K562 (cell line): ENCODE measurements around the gene PLRG1. TPM values are rescaled to one million over a fixed set of nuclear protein-coding genes. Genes with fewer than 3 reads are reported as not detected.

Experiments
- ARID2 ChIP-seq: fragments of 450-650 bp; IDR thresholded peaks from 2 replicates; pipeline ENCODE4 v1.6.1; 2017; ENCODE audit warnings: antibody characterized with exemption, mild to moderate bottlenecking
- NR2C1 ChIP-seq, 2 experiments: fragments of 450-650 bp; IDR thresholded peaks; 2 replicates each; pipeline ENCODE4 v1.6.1; 2017; ENCODE audit warnings: mild to moderate bottlenecking in 2 of 2, antibody characterized with exemption in 1 of 2, inconsistent platforms in 1 of 2, missing compliant biosample characterization in 1 of 2, missing genetic modification characterization in 1 of 2
- SIX5 ChIP-seq, 2 experiments: IDR thresholded peaks; 2 replicates each; pipeline ENCODE4 v1.6.1; 2011; ENCODE audit warnings: low read length in 2 of 2, borderline replicate concordance in 1 of 2, low read depth in 1 of 2, mild to moderate bottlenecking in 1 of 2, moderate library complexity in 1 of 2; ENCODE audit not compliant: insufficient read depth in 1 of 2
- SNRNP70 ChIP-seq: fragments of 200-400 bp; formaldehyde crosslinking; optimal IDR thresholded peaks from 2 replicates; pipeline ENCODE3; 2017; ENCODE audit warnings: low read depth, low read length
- SRSF9 ChIP-seq: fragments of 200-400 bp; formaldehyde crosslinking; IDR thresholded peaks from 2 replicates; pipeline ENCODE4 v1.6.1; 2017; ENCODE audit warnings: low read depth, low read length, borderline replicate concordance
- USF2 ChIP-seq: sonication (generic); formaldehyde crosslinking; IDR thresholded peaks from 2 replicates; pipeline ENCODE4 v1.5.0; 2020; ENCODE audit warnings: missing genetic modification reagents
- ZNF408 ChIP-seq: fragments of 250-450 bp; sonication (Bioruptor Pico); IDR thresholded peaks from 2 replicates; pipeline ENCODE4 v1.4.0; 2020; ENCODE audit warnings: low read depth, mild to moderate bottlenecking, moderate library complexity
- polyA plus RNA-seq, 8 experiments: library from polyadenylated mRNA; depleted of rRNA in 4 of 8; stranded (reverse) in 5 of 8; unstranded in 3 of 8; fragments of >200 nt; fragmentation: Nextera tagmentation in 2 of 8; fragmentation: Illumina TruSeq in 1 of 8; extraction: Ambion mirVana in 2 of 8; extraction: Trizol in 1 of 8; gene quantifications; 2 replicates each; pipeline versions ENCODE4 v1.2.1 to v1.2.3, GENCODE V29; 2011 to 2014; ENCODE audit warnings: inconsistent platforms in 1 of 8, missing spikeins in 1 of 8
- total RNA-seq, 7 experiments: library from RNA; depleted of rRNA in 6 of 7; stranded (reverse); fragments of >200 nt in 6 of 7; fragmentation: Illumina TruSeq in 2 of 7; extraction: Trizol in 2 of 7; gene quantifications; 2 replicates each; pipeline versions ENCODE4 v1.2.1 to v1.2.3, GENCODE V29; 2011 to 2021; ENCODE audit warnings: low replicate concordance in 1 of 7
- TF ChIP-seq, protein P1 (sequence below), 2 experiments: fragments of 450-650 bp in 1 of 2; sonication (generic) in 1 of 2; formaldehyde crosslinking in 1 of 2; IDR thresholded peaks; 2 replicates each; pipeline versions ENCODE4 v1.7.1 to v1.9.0; 2016 to 2022; ENCODE audit warnings: inconsistent platforms in 1 of 2, mild to moderate bottlenecking in 1 of 2, missing genetic modification reagents in 1 of 2
- TF ChIP-seq, protein P2 (sequence below): fragments of 250-450 bp; sonication (Bioruptor Pico); IDR thresholded peaks from 2 replicates; pipeline ENCODE4 v1.4.0; 2020; ENCODE audit warnings: mild to moderate bottlenecking, moderate library complexity, borderline replicate concordance
- TF ChIP-seq, protein P3 (sequence below): fragments of 250-450 bp; sonication (Bioruptor Pico); IDR thresholded peaks from 2 replicates; pipeline ENCODE4 v1.4.0; 2020; ENCODE audit warnings: mild to moderate bottlenecking, moderate library complexity

PLRG1 gene
- total and polyA plus RNA-seq, 9 of the 15 experiments (the other 6 are each of a cell fraction or from before 2014, with no cell fraction given) = 48.0 to 248 (median 120) TPM

GRCh38 chr4:154527308-154527707, 22.9 kb downstream of the PLRG1 start (continued):
- TF ChIP-seq, protein P1, sequence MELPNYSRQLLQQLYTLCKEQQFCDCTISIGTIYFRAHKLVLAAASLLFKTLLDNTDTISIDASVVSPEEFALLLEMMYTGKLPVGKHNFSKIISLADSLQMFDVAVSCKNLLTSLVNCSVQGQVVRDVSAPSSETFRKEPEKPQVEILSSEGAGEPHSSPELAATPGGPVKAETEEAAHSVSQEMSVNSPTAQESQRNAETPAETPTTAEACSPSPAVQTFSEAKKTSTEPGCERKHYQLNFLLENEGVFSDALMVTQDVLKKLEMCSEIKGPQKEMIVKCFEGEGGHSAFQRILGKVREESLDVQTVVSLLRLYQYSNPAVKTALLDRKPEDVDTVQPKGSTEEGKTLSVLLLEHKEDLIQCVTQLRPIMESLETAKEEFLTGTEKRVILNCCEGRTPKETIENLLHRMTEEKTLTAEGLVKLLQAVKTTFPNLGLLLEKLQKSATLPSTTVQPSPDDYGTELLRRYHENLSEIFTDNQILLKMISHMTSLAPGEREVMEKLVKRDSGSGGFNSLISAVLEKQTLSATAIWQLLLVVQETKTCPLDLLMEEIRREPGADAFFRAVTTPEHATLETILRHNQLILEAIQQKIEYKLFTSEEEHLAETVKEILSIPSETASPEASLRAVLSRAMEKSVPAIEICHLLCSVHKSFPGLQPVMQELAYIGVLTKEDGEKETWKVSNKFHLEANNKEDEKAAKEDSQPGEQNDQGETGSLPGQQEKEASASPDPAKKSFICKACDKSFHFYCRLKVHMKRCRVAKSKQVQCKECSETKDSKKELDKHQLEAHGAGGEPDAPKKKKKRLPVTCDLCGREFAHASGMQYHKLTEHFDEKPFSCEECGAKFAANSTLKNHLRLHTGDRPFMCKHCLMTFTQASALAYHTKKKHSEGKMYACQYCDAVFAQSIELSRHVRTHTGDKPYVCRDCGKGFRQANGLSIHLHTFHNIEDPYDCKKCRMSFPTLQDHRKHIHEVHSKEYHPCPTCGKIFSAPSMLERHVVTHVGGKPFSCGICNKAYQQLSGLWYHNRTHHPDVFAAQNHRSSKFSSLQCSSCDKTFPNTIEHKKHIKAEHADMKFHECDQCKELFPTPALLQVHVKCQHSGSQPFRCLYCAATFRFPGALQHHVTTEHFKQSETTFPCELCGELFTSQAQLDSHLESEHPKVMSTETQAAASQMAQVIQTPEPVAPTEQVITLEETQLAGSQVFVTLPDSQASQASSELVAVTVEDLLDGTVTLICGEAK (IDR thresholded peaks at IDR 0.05) = no peak
- TF ChIP-seq, protein P1 (CRISPR knock-in tag; IDR thresholded peaks at IDR 0.05) = no peak
- TF ChIP-seq SIX5 (IDR thresholded peaks at IDR 0.05; ENCODE audit: borderline replicate concordance in 1 of 2, insufficient read depth in 1 of 2, low read depth in 1 of 2, low read length in 2 of 2) (no peak), NR2C1 (IDR thresholded peaks at IDR 0.05) (no peak), NR2C1 (tag; IDR thresholded peaks at IDR 0.05) (no peak), SNRNP70 (no peak), ARID2 (no peak), SRSF9 (no peak), USF2 (CRISPR knock-in tag) (no peak), ZNF408 (no peak)
- TF ChIP-seq, protein P2, sequence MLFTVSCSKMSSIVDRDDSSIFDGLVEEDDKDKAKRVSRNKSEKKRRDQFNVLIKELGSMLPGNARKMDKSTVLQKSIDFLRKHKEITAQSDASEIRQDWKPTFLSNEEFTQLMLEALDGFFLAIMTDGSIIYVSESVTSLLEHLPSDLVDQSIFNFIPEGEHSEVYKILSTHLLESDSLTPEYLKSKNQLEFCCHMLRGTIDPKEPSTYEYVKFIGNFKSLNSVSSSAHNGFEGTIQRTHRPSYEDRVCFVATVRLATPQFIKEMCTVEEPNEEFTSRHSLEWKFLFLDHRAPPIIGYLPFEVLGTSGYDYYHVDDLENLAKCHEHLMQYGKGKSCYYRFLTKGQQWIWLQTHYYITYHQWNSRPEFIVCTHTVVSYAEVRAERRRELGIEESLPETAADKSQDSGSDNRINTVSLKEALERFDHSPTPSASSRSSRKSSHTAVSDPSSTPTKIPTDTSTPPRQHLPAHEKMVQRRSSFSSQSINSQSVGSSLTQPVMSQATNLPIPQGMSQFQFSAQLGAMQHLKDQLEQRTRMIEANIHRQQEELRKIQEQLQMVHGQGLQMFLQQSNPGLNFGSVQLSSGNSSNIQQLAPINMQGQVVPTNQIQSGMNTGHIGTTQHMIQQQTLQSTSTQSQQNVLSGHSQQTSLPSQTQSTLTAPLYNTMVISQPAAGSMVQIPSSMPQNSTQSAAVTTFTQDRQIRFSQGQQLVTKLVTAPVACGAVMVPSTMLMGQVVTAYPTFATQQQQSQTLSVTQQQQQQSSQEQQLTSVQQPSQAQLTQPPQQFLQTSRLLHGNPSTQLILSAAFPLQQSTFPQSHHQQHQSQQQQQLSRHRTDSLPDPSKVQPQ (CRISPR knock-in tag) = no peak
- TF ChIP-seq, protein P3, sequence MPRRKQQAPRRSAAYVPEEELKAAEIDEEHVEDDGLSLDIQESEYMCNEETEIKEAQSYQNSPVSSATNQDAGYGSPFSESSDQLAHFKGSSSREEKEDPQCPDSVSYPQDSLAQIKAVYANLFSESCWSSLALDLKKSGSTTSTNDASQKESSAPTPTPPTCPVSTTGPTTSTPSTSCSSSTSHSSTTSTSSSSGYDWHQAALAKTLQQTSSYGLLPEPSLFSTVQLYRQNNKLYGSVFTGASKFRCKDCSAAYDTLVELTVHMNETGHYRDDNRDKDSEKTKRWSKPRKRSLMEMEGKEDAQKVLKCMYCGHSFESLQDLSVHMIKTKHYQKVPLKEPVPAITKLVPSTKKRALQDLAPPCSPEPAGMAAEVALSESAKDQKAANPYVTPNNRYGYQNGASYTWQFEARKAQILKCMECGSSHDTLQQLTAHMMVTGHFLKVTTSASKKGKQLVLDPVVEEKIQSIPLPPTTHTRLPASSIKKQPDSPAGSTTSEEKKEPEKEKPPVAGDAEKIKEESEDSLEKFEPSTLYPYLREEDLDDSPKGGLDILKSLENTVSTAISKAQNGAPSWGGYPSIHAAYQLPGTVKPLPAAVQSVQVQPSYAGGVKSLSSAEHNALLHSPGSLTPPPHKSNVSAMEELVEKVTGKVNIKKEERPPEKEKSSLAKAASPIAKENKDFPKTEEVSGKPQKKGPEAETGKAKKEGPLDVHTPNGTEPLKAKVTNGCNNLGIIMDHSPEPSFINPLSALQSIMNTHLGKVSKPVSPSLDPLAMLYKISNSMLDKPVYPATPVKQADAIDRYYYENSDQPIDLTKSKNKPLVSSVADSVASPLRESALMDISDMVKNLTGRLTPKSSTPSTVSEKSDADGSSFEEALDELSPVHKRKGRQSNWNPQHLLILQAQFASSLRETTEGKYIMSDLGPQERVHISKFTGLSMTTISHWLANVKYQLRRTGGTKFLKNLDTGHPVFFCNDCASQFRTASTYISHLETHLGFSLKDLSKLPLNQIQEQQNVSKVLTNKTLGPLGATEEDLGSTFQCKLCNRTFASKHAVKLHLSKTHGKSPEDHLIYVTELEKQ = no peak
